Colonic mucosa (tissue), 4 donors: ENCODE results near the gene TBX4. TPM values are rescaled to one million over a fixed set of nuclear protein-coding genes. Genes with fewer than 3 reads are reported as not detected.

Experiments used
- DNase-seq: peaks from one replicate; pipeline ENCODE4 v3.0.0-alpha.2; 2020
- H3K27ac ChIP-seq: fragments of 200-600 bp; one replicate; pipeline ENCODE4 v1.8.0; 2021
- H3K27me3 ChIP-seq: fragments of 200-600 bp; one replicate; pipeline ENCODE4 v1.8.0; 2021
- H3K36me3 ChIP-seq: fragments of 200-600 bp; one replicate; pipeline ENCODE4 v1.8.0; 2021
- H3K4me1 ChIP-seq: fragments of 200-600 bp; one replicate; pipeline ENCODE4 v1.8.0; 2021; ENCODE audit warnings: mild to moderate bottlenecking
- H3K4me3 ChIP-seq: fragments of 200-600 bp; one replicate; pipeline ENCODE4 v1.8.0; 2021
- H3K9ac ChIP-seq, 2 donors: one replicate each; pipeline ENCODE4 v1.7.0; 2013; ENCODE audit warnings: control low read depth in 2 of 2, low read depth in 2 of 2, low read length in 2 of 2
- H3K9me3 ChIP-seq: fragments of 200-600 bp; one replicate; pipeline ENCODE4 v1.8.0; 2021
- CTCF ChIP-seq: fragments of 200-600 bp; IDR thresholded peaks from one replicate; pipeline ENCODE4 v1.8.0; 2022; ENCODE audit warnings: antibody characterized with exemption, mild to moderate bottlenecking
- intact Hi-C: fragments of 100-400 bp; cut with DNase I; formaldehyde crosslinking; loops from one replicate; pipeline ENCODE4 v1.14.1; 2022
- total RNA-seq, 2 donors: library from RNA; stranded (reverse); fragmentation: NEBNext Ultra II Directional in 1 of 2; extraction: Animal tissue kit (Norgen Biotek cat#: 25700) in 1 of 2; gene quantifications; one replicate each; pipeline ENCODE4 v1.2.1, GENCODE V29; 2021
- donor health status: healthy.
- donor health status: DM: no; HTN: no; CAD: no.
- donor health status: DM: no; HTN: no; CAD: no.

Gene TBX4
- total RNA-seq, 2 donors from 2014 or later, result not detected

- Histone ChIP-seq H3K4me1 (no peaks in the 10 kb centered on the region), H3K9me3 (no peaks in the 10 kb centered on the region), H3K27ac (no peak overlapping the region), H3K36me3 (no peaks in the 10 kb centered on the region), H3K27me3 (no peaks in the 10 kb centered on the region), H3K9ac (no peak overlapping the region), H3K4me3 (no peak overlapping the region)
- no peak for DNase-seq
- intact Hi-C loops, result no loop called here
- no peak for TF ChIP-seq CTCF
These were observed 44.9 kb downstream of the TBX4 start for GRCh38 chr17:61496957-61497653.

- Histone ChIP-seq H3K4me3 (no peak overlapping the region), H3K36me3 (no peaks in the 10 kb centered on the region), H3K9ac (no peak overlapping the region), H3K9me3 (no peaks in the 10 kb centered on the region), H3K27me3 (no peaks in the 10 kb centered on the region), H3K27ac (no peak overlapping the region), H3K4me1 (no peaks in the 10 kb centered on the region)
- intact Hi-C loops, result no loop called here
- DNase-seq, result no peak
- no peak for TF ChIP-seq CTCF
These were observed 46.1 kb downstream of the TBX4 start for GRCh38 chr17:61498042-61498994.

- Histone ChIP-seq H3K27ac (no peak overlapping the region), H3K27me3 (no peaks in the 10 kb centered on the region), H3K9ac (no peak overlapping the region), H3K4me3 (no peak overlapping the region), H3K36me3 (no peaks in the 10 kb centered on the region), H3K4me1 (no peaks in the 10 kb centered on the region), H3K9me3 (no peaks in the 10 kb centered on the region)
- no peak for DNase-seq
- intact Hi-C loops, result no loop called here
- no peak for TF ChIP-seq CTCF
These were observed 47.4 kb downstream of the TBX4 start for GRCh38 chr17:61499632-61500031.

GRCh38 chr17:61500287-61500686 lies 48.1 kb downstream of the TBX4 start:
- no peaks in the 10 kb centered on the region for H3K4me1 ChIP-seq
- no peak for DNase-seq
- no peaks in the 10 kb centered on the region for H3K9me3 ChIP-seq
- intact Hi-C loops, result no loop called here
- TF ChIP-seq CTCF, result no peak
- H3K27ac ChIP-seq, result no peak overlapping the region
- no peaks in the 10 kb centered on the region for H3K27me3 ChIP-seq
- H3K36me3 ChIP-seq, result no peaks in the 10 kb centered on the region
- H3K4me3 ChIP-seq, result no peak overlapping the region
- H3K9ac ChIP-seq, result no peak overlapping the region

GRCh38 chr17:61502292-61502691 lies 50.1 kb downstream of the TBX4 start:
- intact Hi-C loops, result no loop called here
- H3K4me1 ChIP-seq, result no peaks in the 10 kb centered on the region
- H3K9ac ChIP-seq, result no peak overlapping the region
- H3K9me3 ChIP-seq, result no peaks in the 10 kb centered on the region
- H3K36me3 ChIP-seq, result no peaks in the 10 kb centered on the region
- no peak overlapping the region for H3K27ac ChIP-seq
- DNase-seq, result no peak
- H3K4me3 ChIP-seq, result no peak overlapping the region
- no peak for TF ChIP-seq CTCF
- H3K27me3 ChIP-seq, result no peaks in the 10 kb centered on the region
